Vagina (tissue), 2 donors: ENCODE measurements around the gene LRRC47. TPM values are rescaled to one million over a fixed set of nuclear protein-coding genes. Genes with fewer than 3 reads are reported as not detected.

Experiments used
- DNase-seq, 2 donors: peaks; one replicate each; pipeline ENCODE4 v3.0.0-alpha.2; 2017; ENCODE audit errors: extremely low spot score in 2 of 2
- H3K27ac ChIP-seq: fragments of 200-600 bp; sonication (generic); one replicate; pipeline ENCODE4 v1.5.1; 2019
- H3K27me3 ChIP-seq: fragments of 200-600 bp; sonication (generic); one replicate; pipeline ENCODE4 v1.5.1; 2019
- H3K36me3 ChIP-seq, 2 donors: fragments of 200-600 bp; sonication (generic); one replicate each; pipeline ENCODE4 v1.5.1; 2017 to 2019
- H3K4me1 ChIP-seq: fragments of 200-600 bp; sonication (generic); one replicate; pipeline ENCODE4 v1.5.1; 2019
- H3K4me3 ChIP-seq, 2 donors: fragments of 200-600 bp; sonication (generic); 1 replicate in 1 of 2; 2 replicates in 1 of 2; pipeline ENCODE4 v1.5.1; 2016 to 2019
- H3K9me3 ChIP-seq: fragments of 200-600 bp; sonication (generic); one replicate; pipeline ENCODE4 v1.5.1; 2019
- POLR2A ChIP-seq, 2 donors: fragments of 450-650 bp; IDR thresholded peaks; one replicate each; pipeline ENCODE4 v1.6.1; 2017; ENCODE audit warnings: antibody characterized with exemption in 2 of 2, mild to moderate bottlenecking in 2 of 2, moderate library complexity in 2 of 2
- POLR2AphosphoS5 ChIP-seq, 2 donors: sonication (generic); formaldehyde crosslinking; IDR thresholded peaks; one replicate each; pipeline ENCODE4 v1.9.0; 2017; ENCODE audit warnings: antibody characterized with exemption in 2 of 2, mild to moderate bottlenecking in 2 of 2, low read depth in 1 of 2; ENCODE audit not compliant: insufficient read depth in 1 of 2
- intact Hi-C: fragments of 100-400 bp; cut with DNase I; formaldehyde crosslinking; loops from one replicate; pipeline ENCODE4 v1.15.1; 2023
- total RNA-seq: library from RNA; depleted of rRNA; stranded (reverse); fragments of >200 nt; gene quantifications from one replicate; pipeline ENCODE4 v1.2.3, GENCODE V29; 2016
- TF ChIP-seq, protein P1 (sequence below), 3 experiments: fragments of 450-650 bp in 2 of 3; fragments of 200-600 bp in 1 of 3; sonication (generic) in 1 of 3; IDR thresholded peaks; one replicate each; pipeline ENCODE4 v1.5.1; 2017 to 2019; ENCODE audit warnings: antibody characterized with exemption in 3 of 3, mild to moderate bottlenecking in 2 of 3, moderate library complexity in 2 of 3

The LRRC47 gene
- total RNA-seq, 1 donor from 2014 or later: 32.4 TPM

- peak in 1 of 2 donors; percentile 27 for TF ChIP-seq POLR2AphosphoS5 (IDR thresholded peaks at IDR 0.05; ENCODE audit: insufficient read depth in 1 of 2, low read depth in 1 of 2)
- TF ChIP-seq, protein P1, sequence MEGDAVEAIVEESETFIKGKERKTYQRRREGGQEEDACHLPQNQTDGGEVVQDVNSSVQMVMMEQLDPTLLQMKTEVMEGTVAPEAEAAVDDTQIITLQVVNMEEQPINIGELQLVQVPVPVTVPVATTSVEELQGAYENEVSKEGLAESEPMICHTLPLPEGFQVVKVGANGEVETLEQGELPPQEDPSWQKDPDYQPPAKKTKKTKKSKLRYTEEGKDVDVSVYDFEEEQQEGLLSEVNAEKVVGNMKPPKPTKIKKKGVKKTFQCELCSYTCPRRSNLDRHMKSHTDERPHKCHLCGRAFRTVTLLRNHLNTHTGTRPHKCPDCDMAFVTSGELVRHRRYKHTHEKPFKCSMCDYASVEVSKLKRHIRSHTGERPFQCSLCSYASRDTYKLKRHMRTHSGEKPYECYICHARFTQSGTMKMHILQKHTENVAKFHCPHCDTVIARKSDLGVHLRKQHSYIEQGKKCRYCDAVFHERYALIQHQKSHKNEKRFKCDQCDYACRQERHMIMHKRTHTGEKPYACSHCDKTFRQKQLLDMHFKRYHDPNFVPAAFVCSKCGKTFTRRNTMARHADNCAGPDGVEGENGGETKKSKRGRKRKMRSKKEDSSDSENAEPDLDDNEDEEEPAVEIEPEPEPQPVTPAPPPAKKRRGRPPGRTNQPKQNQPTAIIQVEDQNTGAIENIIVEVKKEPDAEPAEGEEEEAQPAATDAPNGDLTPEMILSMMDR (IDR thresholded peaks at IDR 0.05): no peak
- Histone ChIP-seq H3K4me3 (peak within 1 kb of the TSS; percentile 67 to 90), H3K9me3 (no peaks in the 10 kb centered on the region), H3K27ac (peak within 1 kb of the TSS; percentile 87), H3K27me3 (no peaks in the 10 kb centered on the region), H3K36me3 (no peaks in the 10 kb centered on the region), H3K4me1 (peaks cover 54% of the 10 kb centered on the region)
- intact Hi-C loops: no loop called here
- no peak for DNase-seq
These were observed 23.4 kb downstream of the LRRC47 start, which contains the start of gene SMIM1 for GRCh38 chr1:3772715-3773571. Gene SMIM1, plus strand, starts transcription at chr1:3772749. Its CDS starts 2,625 bp downstream, at chr1:3775374.

GRCh38 chr1:3772027-3772714 lies 24.1 kb downstream of the LRRC47 start:
- Histone ChIP-seq H3K4me1 (peaks cover 54% of the 10 kb centered on the region), H3K27me3 (no peaks in the 10 kb centered on the region), H3K4me3 (peak overlapping the region; percentile 67 to 90), H3K9me3 (no peaks in the 10 kb centered on the region), H3K27ac (peak overlapping the region; percentile 87), H3K36me3 (no peaks in the 10 kb centered on the region)
- DNase-seq: peak in 1 of 2 donors; percentile 93
- intact Hi-C loops: no loop called here
- TF ChIP-seq POLR2A (IDR thresholded peaks at IDR 0.05): peak in 1 of 2 donors; percentile 32
- TF ChIP-seq, protein P1 (IDR thresholded peaks at IDR 0.05): no peak
- TF ChIP-seq POLR2AphosphoS5 (IDR thresholded peaks at IDR 0.05; ENCODE audit: insufficient read depth in 1 of 2, low read depth in 1 of 2): peak in 1 of 2 donors; percentile 65

GRCh38 chr1:3771108-3772026 lies 24.9 kb downstream of the LRRC47 start:
- Histone ChIP-seq H3K4me1 (peaks cover 52% of the 10 kb centered on the region), H3K27me3 (no peaks in the 10 kb centered on the region), H3K27ac (peak overlapping the region; percentile 62), H3K9me3 (no peaks in the 10 kb centered on the region), H3K36me3 (no peaks in the 10 kb centered on the region), H3K4me3 (peak overlapping the region; percentile 67 to 90)
- DNase-seq: no peak
- intact Hi-C loops: no loop called here
- TF ChIP-seq POLR2AphosphoS5 (IDR thresholded peaks at IDR 0.05; ENCODE audit: insufficient read depth in 1 of 2, low read depth in 1 of 2) (no peak), POLR2A (IDR thresholded peaks at IDR 0.05) (no peak)
- TF ChIP-seq, protein P1 (IDR thresholded peaks at IDR 0.05): no peak

GRCh38 chr1:3770047-3770765 lies 26.1 kb downstream of the LRRC47 start:
- Histone ChIP-seq H3K4me1 (peaks cover 41% of the 10 kb centered on the region), H3K9me3 (no peaks in the 10 kb centered on the region), H3K36me3 (no peaks in the 10 kb centered on the region), H3K4me3 (no peak overlapping the region), H3K27ac (no peak overlapping the region), H3K27me3 (no peaks in the 10 kb centered on the region)
- TF ChIP-seq, protein P1 (IDR thresholded peaks at IDR 0.05): no peak
- no peak for TF ChIP-seq POLR2AphosphoS5 (IDR thresholded peaks at IDR 0.05; ENCODE audit: insufficient read depth in 1 of 2, low read depth in 1 of 2)
- TF ChIP-seq POLR2A (IDR thresholded peaks at IDR 0.05): no peak
- intact Hi-C loops: no loop called here
- DNase-seq: no peak
